Osteoblast (primary cell): ENCODE measurements around the gene TRMT5. TPM values are rescaled to one million over a fixed set of nuclear protein-coding genes. Genes with fewer than 3 reads are reported as not detected.

Experiments
- DNase-seq: peaks from one replicate; pipeline ENCODE4 v3.0.0; 2011; ENCODE audit warnings: low spot score, mixed read lengths; ENCODE audit not compliant: insufficient read length; ENCODE audit errors: missing footprints
- H2AFZ ChIP-seq: 2 replicates; pipeline ENCODE4 v1.6.0; 2011; ENCODE audit warnings: mild to moderate bottlenecking, low read length
- H3K27ac ChIP-seq: 2 replicates; pipeline ENCODE4 v1.5.1; 2011; ENCODE audit warnings: mild to moderate bottlenecking, low read depth, low read length, moderate library complexity
- H3K27me3 ChIP-seq: 2 replicates; pipeline ENCODE4 v1.6.0; 2012; ENCODE audit warnings: mild to moderate bottlenecking, control low read depth, inconsistent platforms, low read length, moderate library complexity; ENCODE audit not compliant: insufficient read depth
- H3K36me3 ChIP-seq: 2 replicates; pipeline ENCODE4 v1.5.1; 2011; ENCODE audit warnings: mild to moderate bottlenecking, low read length, control low read depth, moderate library complexity; ENCODE audit not compliant: insufficient read depth
- H3K4me1 ChIP-seq: 2 replicates; pipeline ENCODE4 v1.5.1; 2011; ENCODE audit warnings: mild to moderate bottlenecking, low read length, control low read depth, moderate library complexity; ENCODE audit not compliant: insufficient read depth
- H3K4me2 ChIP-seq: 2 replicates; pipeline ENCODE4 v1.6.0; 2011; ENCODE audit warnings: mild to moderate bottlenecking, low read length; ENCODE audit not compliant: insufficient read depth
- H3K4me3 ChIP-seq: fragments of 200-600 bp; sonication (generic); 3 replicates; pipeline ENCODE4 v1.5.1; 2012; ENCODE audit warnings: mild to moderate bottlenecking, low read length, inconsistent platforms; ENCODE audit not compliant: insufficient read depth
- H3K79me2 ChIP-seq: 2 replicates; pipeline ENCODE4 v1.6.0; 2012; ENCODE audit warnings: mild to moderate bottlenecking, low read length, control low read depth, inconsistent platforms; ENCODE audit not compliant: insufficient read depth
- H3K9me3 ChIP-seq: 2 replicates; pipeline ENCODE4 v1.5.1; 2011; ENCODE audit warnings: low read depth, low read length, control low read depth
- H4K20me1 ChIP-seq: 2 replicates; pipeline ENCODE4 v1.6.0; 2012; ENCODE audit warnings: mild to moderate bottlenecking, low read length, control low read depth; ENCODE audit not compliant: insufficient read depth
- total RNA-seq: library from RNA; depleted of rRNA; stranded (reverse); fragments of >200 nt; gene quantifications from 2 replicates; pipeline ENCODE4 v1.2.3, GENCODE V29; 2012
- TF ChIP-seq, protein P1 (sequence below): IDR thresholded peaks from 2 replicates; pipeline ENCODE4 v1.5.1; 2011; ENCODE audit warnings: mild to moderate bottlenecking, low read depth, low read length, moderate library complexity; ENCODE audit errors: extremely low read depth

The TRMT5 gene
- total RNA-seq, 1 donor: 13.8 TPM

GRCh38 chr14:61019537-61019936, 38.7 kb upstream of the TRMT5 start:
- Histone ChIP-seq H3K79me2 (peaks cover 3% of the 10 kb centered on the region), H3K27ac (no peak overlapping the region), H3K4me3 (no peak overlapping the region), H3K4me1 (no peaks in the 10 kb centered on the region), H4K20me1 (no peaks in the 10 kb centered on the region), H3K36me3 (peaks cover 4% of the 10 kb centered on the region), H2AFZ (no peak overlapping the region), H3K4me2 (no peak overlapping the region), H3K9me3 (no peaks in the 10 kb centered on the region), H3K27me3 (no peaks in the 10 kb centered on the region)
- TF ChIP-seq, protein P1, sequence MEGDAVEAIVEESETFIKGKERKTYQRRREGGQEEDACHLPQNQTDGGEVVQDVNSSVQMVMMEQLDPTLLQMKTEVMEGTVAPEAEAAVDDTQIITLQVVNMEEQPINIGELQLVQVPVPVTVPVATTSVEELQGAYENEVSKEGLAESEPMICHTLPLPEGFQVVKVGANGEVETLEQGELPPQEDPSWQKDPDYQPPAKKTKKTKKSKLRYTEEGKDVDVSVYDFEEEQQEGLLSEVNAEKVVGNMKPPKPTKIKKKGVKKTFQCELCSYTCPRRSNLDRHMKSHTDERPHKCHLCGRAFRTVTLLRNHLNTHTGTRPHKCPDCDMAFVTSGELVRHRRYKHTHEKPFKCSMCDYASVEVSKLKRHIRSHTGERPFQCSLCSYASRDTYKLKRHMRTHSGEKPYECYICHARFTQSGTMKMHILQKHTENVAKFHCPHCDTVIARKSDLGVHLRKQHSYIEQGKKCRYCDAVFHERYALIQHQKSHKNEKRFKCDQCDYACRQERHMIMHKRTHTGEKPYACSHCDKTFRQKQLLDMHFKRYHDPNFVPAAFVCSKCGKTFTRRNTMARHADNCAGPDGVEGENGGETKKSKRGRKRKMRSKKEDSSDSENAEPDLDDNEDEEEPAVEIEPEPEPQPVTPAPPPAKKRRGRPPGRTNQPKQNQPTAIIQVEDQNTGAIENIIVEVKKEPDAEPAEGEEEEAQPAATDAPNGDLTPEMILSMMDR: no peak
- no peak for DNase-seq

DNA sequence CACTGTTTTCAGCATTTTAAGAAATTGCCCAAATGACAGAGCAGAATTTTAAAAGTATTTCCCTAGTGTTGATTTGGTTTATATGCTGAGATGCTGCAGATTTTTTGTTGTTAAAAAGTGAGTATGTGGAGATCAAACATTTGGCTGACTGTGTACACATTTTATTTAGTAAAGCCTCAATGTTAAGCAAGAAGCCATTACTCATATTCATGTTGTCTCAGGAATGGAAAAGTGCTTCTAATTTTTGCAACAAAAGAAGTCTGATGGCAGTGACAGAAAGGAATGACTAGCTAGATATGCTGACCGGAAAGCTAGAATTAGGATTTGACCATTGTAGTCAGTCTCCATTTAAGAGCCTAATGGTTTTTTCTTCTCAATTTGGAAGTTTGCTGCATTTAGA, 22.7 kb upstream of the TRMT5 start:
- Histone ChIP-seq H3K4me1 (peaks cover 7% of the 10 kb centered on the region), H3K79me2 (no peaks in the 10 kb centered on the region), H3K9me3 (no peaks in the 10 kb centered on the region), H4K20me1 (no peaks in the 10 kb centered on the region), H2AFZ (no peak overlapping the region), H3K27ac (peak overlapping the region; percentile 27), H3K4me3 (no peak overlapping the region), H3K27me3 (no peaks in the 10 kb centered on the region), H3K36me3 (peaks cover 4% of the 10 kb centered on the region), H3K4me2 (peak overlapping the region; percentile 27)
- peak; percentile 30 for DNase-seq
- TF ChIP-seq, protein P1: no peak

GRCh38 chr14:60999536-60999935, 18.7 kb upstream of the TRMT5 start:
- no peaks in the 10 kb centered on the region for H3K79me2 ChIP-seq
- H3K4me3 ChIP-seq: no peak overlapping the region
- DNase-seq: no peak
- peaks cover 11% of the 10 kb centered on the region for H3K36me3 ChIP-seq
- no peak overlapping the region for H3K4me2 ChIP-seq
- no peaks in the 10 kb centered on the region for H4K20me1 ChIP-seq
- no peaks in the 10 kb centered on the region for H3K27me3 ChIP-seq
- TF ChIP-seq, protein P1: no peak
- H3K27ac ChIP-seq: no peak overlapping the region
- no peak overlapping the region for H2AFZ ChIP-seq
- no peaks in the 10 kb centered on the region for H3K9me3 ChIP-seq
- H3K4me1 ChIP-seq: peaks cover 7% of the 10 kb centered on the region

GRCh38 chr14:60998617-60999016, 17.7 kb upstream of the TRMT5 start:
- Histone ChIP-seq H3K9me3 (no peaks in the 10 kb centered on the region), H4K20me1 (no peaks in the 10 kb centered on the region), H3K4me1 (peaks cover 4% of the 10 kb centered on the region), H3K36me3 (peaks cover 11% of the 10 kb centered on the region), H3K27ac (no peak overlapping the region), H3K27me3 (no peaks in the 10 kb centered on the region), H3K4me2 (no peak overlapping the region), H2AFZ (no peak overlapping the region), H3K79me2 (no peaks in the 10 kb centered on the region), H3K4me3 (no peak overlapping the region)
- TF ChIP-seq, protein P1: no peak
- DNase-seq: no peak
